Fibroblast of upper back skin (primary cell): Measurements from ENCODE around the gene TREML1.
A peak's percentile ranks its signal among the peaks of the same experiment; 100 is the strongest.
"Not testable (repeated sequence)": the region's sequence is repeated elsewhere in the genome, so short reads cannot be mapped to it uniquely, and the experiment has no call there.

Experiments used
- DNase-seq: peaks from one replicate; pipeline ENCODE4 v3.0.0-alpha.2; 2013

TREML1 gene

DNA sequence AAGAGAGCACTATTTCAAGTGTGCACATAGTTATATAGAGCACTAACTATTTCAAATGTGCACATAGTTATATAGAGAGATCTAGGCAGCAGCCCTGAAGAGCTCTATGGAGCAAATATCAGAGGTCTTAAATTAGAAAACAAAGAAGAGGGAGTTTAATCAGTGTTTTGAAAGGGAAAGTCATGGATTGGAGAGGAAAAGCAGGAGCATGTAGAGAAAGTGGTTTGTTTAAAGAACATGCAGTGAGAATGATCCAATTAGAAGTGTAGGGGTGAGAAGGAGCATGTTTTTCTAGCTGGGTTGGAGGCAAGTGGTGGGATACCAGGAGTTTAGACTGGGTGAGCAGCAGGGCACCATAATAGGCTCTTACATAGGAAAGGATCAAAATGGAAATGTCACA lies 17.2 kb downstream of the TREML1 start:
- DNase-seq: no peak

DNA sequence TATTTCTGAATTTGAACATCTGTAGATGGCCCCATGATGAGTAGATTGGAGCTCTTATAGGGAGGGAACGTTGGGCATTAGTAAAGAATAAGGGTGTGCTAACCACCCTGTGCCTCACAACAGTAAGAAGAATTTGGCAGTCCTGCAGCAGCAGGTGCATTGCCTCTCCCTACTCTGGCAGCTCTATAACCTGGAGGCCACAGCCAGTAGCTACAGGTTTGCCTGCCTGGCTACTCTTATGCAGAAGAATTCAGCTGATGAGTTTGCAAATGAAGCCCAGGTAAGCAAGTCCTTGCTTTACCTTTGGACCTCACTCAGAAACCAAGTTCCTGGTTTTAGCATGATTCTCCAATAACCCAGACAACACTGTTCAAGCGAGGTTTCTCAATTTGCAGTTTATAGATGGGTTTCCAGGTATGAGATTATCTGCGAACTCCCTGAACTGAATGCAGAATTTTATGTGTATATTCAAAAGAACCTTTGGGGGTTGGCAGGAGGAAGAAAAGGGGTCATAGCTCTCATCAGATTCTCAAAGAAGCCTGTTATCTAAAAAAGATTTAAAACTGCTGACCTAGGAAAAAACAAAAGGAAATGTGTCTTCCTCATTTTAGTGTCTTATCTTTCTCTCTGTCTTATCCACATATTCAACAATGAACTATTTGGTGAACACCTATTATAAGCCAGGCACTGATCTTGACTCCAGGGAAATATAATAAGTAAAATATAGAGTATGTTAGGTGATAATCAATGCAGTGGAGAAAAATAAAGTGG lies 18.9 kb downstream of the TREML1 start:
- no peak for DNase-seq

DNA sequence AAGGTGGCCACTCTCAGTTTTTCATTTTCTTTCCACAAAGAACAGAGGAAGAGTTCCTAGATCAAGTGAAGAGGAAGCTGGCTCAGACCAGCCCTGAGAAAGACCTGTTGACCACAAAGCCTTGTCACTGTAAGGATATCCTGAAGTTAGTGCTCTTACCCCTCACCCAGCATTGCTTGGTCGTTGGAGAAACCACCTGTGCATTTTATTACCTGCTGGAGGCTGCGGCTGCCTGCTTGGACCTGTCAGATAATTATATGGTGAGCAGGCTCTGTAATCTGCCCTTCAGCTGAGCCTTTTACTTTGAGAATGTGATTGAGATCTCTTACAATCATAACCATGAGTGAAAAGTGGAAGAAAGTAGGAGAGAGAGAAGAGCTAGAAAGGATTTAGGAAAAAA lies 21.9 kb downstream of the TREML1 start:
- DNase-seq: no peak

DNA sequence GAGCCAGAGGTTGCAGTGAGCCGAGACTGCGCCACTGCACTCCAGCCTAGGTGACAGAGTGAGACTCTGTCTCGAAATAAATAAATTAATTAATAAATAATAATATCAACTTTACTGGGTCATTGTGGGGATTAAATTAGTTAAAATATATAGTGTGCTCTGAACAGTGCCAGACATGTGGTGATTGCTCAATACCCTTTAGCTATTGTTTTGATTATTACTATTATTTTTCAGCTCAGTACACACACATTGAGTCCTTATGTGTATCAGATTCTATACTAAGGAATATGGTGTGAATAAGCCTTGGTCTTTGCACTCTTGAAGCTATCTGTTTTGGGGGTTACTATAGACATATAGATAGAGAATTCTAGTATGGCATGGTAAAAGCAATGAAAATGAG lies 28.9 kb downstream of the TREML1 start:
- no peak for DNase-seq

DNA sequence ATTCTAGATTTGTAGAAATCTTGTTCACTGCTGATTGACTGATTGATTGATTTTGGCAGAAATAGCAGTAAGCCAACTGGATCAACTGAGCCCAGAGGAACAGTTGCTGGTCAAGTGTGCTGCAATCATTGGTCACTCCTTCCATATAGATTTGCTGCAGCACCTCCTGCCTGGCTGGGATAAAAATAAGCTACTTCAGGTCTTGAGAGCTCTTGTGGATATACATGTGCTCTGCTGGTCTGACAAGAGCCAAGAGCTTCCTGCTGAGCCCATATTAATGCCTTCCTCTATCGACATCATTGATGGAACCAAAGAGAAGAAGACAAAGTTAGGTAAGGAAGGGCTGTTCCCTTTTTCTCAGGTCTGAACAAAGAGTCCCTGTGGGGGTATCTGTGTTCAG lies 31.2 kb downstream of the TREML1 start:
- no peak for DNase-seq

DNA sequence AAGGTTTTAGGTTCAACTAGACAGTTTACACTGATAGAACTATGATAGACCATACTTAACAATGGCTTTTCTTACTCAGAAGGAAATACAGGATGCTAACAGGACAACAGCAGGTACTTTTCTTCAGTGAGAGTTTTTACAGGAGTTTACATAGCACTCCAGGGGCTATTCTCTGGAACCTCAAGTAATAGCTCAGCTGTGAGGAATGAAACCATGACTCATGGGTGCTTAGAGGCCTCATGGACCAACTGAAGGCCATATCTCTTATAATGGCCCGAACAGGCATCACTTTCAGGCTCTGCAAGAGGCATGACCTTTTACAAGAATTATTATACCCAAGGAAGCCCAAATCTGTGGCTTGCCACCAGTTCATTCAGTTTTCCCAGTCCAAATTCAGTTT lies 31.8 kb downstream of the TREML1 start:
- peak; percentile 15 for DNase-seq

DNA sequence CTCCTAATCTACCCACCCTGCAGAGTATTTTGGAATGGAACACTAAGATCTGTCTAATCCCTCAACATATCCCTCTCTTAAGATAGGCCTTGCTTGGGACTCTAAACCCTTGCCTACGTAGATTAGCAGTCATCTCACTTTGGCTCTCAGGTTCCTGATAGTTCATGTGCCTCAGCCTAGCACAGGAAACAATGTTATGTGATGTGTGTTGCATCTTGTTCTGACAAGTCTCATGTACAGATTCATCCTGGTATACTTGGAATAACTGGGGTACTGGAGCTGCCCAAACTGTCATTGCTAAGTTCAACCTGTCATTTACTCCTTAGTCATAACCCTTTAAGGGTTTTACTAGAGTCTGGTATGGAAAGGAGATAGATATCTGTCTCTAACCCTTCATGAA lies 34.1 kb downstream of the TREML1 start:
- no peak for DNase-seq

DNA sequence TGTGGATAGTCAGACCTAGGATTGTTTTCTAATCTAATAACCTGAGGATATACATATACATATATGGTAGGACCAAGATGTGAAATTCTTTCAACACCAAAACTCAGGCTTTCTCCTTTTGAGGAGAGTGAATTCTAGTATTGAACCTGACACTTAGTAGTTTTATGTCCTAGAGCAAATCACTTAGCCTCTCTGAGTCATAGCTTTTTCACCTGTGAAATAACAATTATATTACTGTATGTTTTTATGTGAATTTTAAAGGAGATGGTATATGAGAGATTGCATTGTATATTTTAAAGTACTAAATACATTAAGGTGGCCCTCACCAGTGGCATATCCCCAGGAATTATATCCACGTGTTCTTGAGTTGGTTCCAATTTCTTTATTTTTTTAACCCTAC lies 34.6 kb downstream of the TREML1 start:
- DNase-seq: no peak

DNA sequence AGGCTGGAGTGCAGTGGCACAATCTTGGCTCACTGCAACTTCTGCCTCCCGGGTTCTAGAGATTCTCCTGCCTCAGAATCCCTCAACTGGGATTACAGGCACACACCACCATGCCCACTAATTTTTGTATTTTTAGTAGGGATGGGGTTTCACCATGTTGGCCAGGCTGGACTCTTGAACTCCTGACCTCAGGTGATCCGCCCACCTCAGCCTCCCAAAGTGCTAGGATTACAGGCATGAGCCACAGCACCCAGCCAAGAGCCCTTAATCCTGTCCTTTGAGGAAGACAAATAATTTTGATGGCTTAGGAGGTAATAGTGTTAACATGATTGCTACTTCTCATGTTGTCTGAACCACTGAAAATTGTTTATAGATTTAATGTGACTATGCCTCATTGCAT lies 39.1 kb downstream of the TREML1 start:
- not testable (repeated sequence) for DNase-seq

DNA sequence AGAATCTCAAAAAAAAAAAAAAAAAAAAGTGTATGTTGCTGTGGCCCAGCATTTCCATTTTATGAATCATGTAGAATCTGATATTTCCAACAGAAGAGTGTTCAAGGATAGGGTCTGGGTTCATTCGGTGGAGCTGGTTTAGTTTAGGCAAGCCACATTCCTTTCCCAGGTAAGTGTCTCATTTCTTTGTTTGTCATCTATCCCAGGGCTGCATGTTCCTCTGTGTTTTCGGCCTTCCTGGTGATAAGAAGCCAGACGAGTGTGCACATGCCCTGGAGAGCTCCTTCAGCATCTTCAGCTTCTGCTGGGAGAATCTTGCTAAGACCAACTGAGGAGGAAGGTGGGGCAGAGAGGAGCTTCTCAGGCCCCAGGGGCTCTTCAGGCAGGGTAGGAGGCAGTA lies 43.1 kb downstream of the TREML1 start:
- no peak for DNase-seq

DNA sequence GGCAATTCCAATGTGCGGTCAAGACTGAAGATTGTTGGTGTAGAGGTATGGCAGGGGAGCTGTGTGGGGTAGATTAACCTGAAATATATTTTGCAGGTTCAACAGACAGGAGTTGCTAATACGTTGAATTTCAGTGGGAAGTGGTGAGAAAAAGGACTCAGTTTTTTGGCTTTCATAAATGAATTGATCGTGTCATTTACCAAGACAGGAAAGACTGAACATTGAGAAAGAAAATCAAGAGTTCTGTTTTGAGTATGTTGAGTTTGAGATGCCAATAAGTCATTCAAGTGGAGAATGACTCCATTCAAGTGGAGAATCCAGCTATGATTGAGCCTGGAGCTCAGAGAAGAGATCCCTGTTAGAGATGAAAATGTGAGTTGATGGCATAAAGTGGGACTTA lies 50.3 kb downstream of the TREML1 start:
- no peak for DNase-seq

DNA sequence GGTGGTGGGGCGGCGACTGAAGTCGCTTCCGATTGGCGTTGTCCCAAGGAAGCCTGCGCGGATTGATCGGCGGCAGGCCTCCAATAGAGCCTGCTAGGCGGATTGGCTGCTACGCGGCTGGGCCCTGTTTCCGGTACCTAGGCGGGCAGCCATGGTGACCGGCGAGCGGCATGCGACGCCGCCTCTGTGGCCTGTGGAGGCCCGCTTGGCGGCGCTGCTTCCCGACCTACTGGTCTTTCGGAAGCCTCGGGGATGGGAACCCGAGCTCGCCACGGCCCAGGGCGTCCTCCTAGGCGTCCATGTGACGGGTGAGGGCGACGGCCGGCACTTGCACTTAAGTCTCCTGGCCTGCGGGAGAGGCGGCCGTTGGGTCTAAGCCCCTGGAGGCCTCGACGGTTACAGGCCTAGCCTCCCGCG lies 53.3 kb downstream of the TREML1 start:
- DNase-seq: no peak
